Upper lobe of left lung (tissue), 6 donors: ENCODE measurements around the gene MMP11. TPM values are rescaled to one million over a fixed set of nuclear protein-coding genes. Genes with fewer than 3 reads are reported as not detected.

Experiments
- ATAC-seq, 2 donors: fragments of 200-7000 bp; cut with Tn5 transposase; one replicate each; pipeline ENCODE4 v1.9.1; 2022; ENCODE audit warnings: mild to moderate bottlenecking in 2 of 2, moderate library complexity in 2 of 2; ENCODE audit not compliant: low FRiP score in 2 of 2
- DNase-seq, 2 donors: peaks; one replicate each; pipeline ENCODE4 v3.0.0-alpha.2; 2019 to 2020
- H3K27ac ChIP-seq, 4 donors: fragments of 200-600 bp; sonication (generic); one replicate each; pipeline ENCODE4 v1.5.1; 2016 to 2019
- H3K27me3 ChIP-seq, 4 donors: fragments of 200-600 bp; sonication (generic); one replicate each; pipeline ENCODE4 v1.5.1; 2017 to 2019
- H3K36me3 ChIP-seq, 4 donors: fragments of 200-600 bp; sonication (generic); one replicate each; pipeline ENCODE4 v1.5.1; 2016 to 2019
- H3K4me1 ChIP-seq, 4 donors: fragments of 200-600 bp; sonication (generic); one replicate each; pipeline ENCODE4 v1.5.1; 2018 to 2019
- H3K4me3 ChIP-seq, 4 donors: fragments of 200-600 bp; sonication (generic); one replicate each; pipeline ENCODE4 v1.5.1; 2017 to 2019; ENCODE audit warnings: mild to moderate bottlenecking in 2 of 4, moderate library complexity in 1 of 4
- H3K9me3 ChIP-seq, 4 donors: fragments of 200-600 bp; sonication (generic); one replicate each; pipeline ENCODE4 v1.5.1; 2018 to 2019
- CTCF ChIP-seq, 6 experiments: fragments of 450-650 bp in 4 of 6; fragments of 200-600 bp in 2 of 6; sonication (generic) in 2 of 6; IDR thresholded peaks; one replicate each; pipeline ENCODE4 v1.5.1; 2016 to 2019; ENCODE audit warnings: antibody characterized with exemption in 6 of 6
- EP300 ChIP-seq, 4 donors: sonication (generic); formaldehyde crosslinking; IDR thresholded peaks; one replicate each; pipeline ENCODE4 v1.5.1; 2017; ENCODE audit warnings: antibody characterized with exemption in 4 of 4, control low read depth in 2 of 4
- POLR2A ChIP-seq, 4 donors: fragments of 450-650 bp; IDR thresholded peaks; one replicate each; pipeline ENCODE4 v1.5.1; 2016 to 2017; ENCODE audit warnings: antibody characterized with exemption in 4 of 4, mild to moderate bottlenecking in 2 of 4
- POLR2AphosphoS5 ChIP-seq, 2 donors: sonication (generic); formaldehyde crosslinking; IDR thresholded peaks; one replicate each; pipeline ENCODE4 v1.5.1; 2017; ENCODE audit warnings: antibody characterized with exemption in 2 of 2
- WGBS, 2 donors: methylation state at CpG; one replicate each; pipeline ENCODE4 v1.1.5; 2017 to 2018; 5-methylcytosine and 5-hydroxymethylcytosine counted together
- total RNA-seq, 6 donors: library from RNA; depleted of rRNA in 4 of 6; stranded (reverse); fragments of >200 nt in 4 of 6; gene quantifications; one replicate each; pipeline versions ENCODE4 v1.1.0 to v1.2.1, GENCODE V29; 2016 to 2021
- donor health status: DM: no; HTN: no; CAD: no; lungs with moderate emphysema.
- donor health status: DM: no; HTN: yes; CAD: no; lungs with severe emphysema.

Gene MMP11
- total RNA-seq, 6 donors from 2014 or later = 0.57 to 7.7 (median 2.9) TPM; not detected in 3

GRCh38 chr22:23822101-23822671 lies 49.5 kb downstream of the MMP11 start:
- Histone ChIP-seq H3K4me3 (no peak overlapping the region), H3K27ac (no peak overlapping the region), H3K9me3 (no peaks in the 10 kb centered on the region), H3K27me3 (no peaks in the 10 kb centered on the region), H3K4me1 (no peaks in the 10 kb centered on the region), H3K36me3 (peaks cover 17 to 100% (median 76%) of the 10 kb centered on the region in 4 donors)
- 88 to 96% methylated on average over 4 to 5 of the region's 6 CpGs for WGBS, 2 donors
- DNase-seq (peak in 1 of 2 donors; percentile 61), ATAC-seq (peak in 1 of 2 donors; percentile 15)
- TF ChIP-seq POLR2A (IDR thresholded peaks at IDR 0.05) (no peak), CTCF (IDR thresholded peaks at IDR 0.05) (no peak), EP300 (IDR thresholded peaks at IDR 0.05) (no peak)

GRCh38 chr22:23823331-23823791 lies 50.7 kb downstream of the MMP11 start:
- WGBS, 2 donors = 88 to 96% methylated on average over 11 to 14 of the region's 14 CpGs
- TF ChIP-seq CTCF (IDR thresholded peaks at IDR 0.05) = no peak
- no peak for TF ChIP-seq POLR2AphosphoS5 (IDR thresholded peaks at IDR 0.05)
- TF ChIP-seq POLR2A (IDR thresholded peaks at IDR 0.05) = no peak
- TF ChIP-seq EP300 (IDR thresholded peaks at IDR 0.05) = no peak
- Histone ChIP-seq H3K4me3 (no peak overlapping the region), H3K9me3 (no peaks in the 10 kb centered on the region), H3K27ac (no peak overlapping the region), H3K36me3 (peaks cover 17 to 98% (median 77%) of the 10 kb centered on the region in 4 donors), H3K27me3 (no peaks in the 10 kb centered on the region), H3K4me1 (no peaks in the 10 kb centered on the region)
- DNase-seq (no peak), ATAC-seq (no peak)

GRCh38 chr22:23824476-23825245 lies 52.0 kb downstream of the MMP11 start:
- no peak overlapping the region for H3K4me3 ChIP-seq
- TF ChIP-seq POLR2A (IDR thresholded peaks at IDR 0.05) = no peak
- no peak for TF ChIP-seq CTCF (IDR thresholded peaks at IDR 0.05)
- TF ChIP-seq POLR2AphosphoS5 (IDR thresholded peaks at IDR 0.05) = no peak
- no peak for TF ChIP-seq EP300 (IDR thresholded peaks at IDR 0.05)
- ATAC-seq (peak in 1 of 2 donors; percentile 9), DNase-seq (no peak)
- no peaks in the 10 kb centered on the region for H3K27me3 ChIP-seq
- WGBS, 2 donors = 85 to 96% methylated on average over 9 to 12 of the region's 13 CpGs
- no peaks in the 10 kb centered on the region for H3K4me1 ChIP-seq
- no peaks in the 10 kb centered on the region for H3K9me3 ChIP-seq
- no peak overlapping the region for H3K27ac ChIP-seq
- H3K36me3 ChIP-seq = peaks cover 14 to 98% (median 82%) of the 10 kb centered on the region in 4 donors

- TF ChIP-seq EP300 (IDR thresholded peaks at IDR 0.05) (no peak), CTCF (IDR thresholded peaks at IDR 0.05) (no peak), POLR2AphosphoS5 (IDR thresholded peaks at IDR 0.05) (no peak), POLR2A (IDR thresholded peaks at IDR 0.05) (no peak)
- H3K36me3 ChIP-seq = peaks cover 11 to 97% (median 78%) of the 10 kb centered on the region in 4 donors
- 94% methylated on average over 11 to 12 of the region's 12 CpGs for WGBS, 2 donors
- no peaks in the 10 kb centered on the region for H3K4me1 ChIP-seq
- H3K27me3 ChIP-seq = no peaks in the 10 kb centered on the region
- DNase-seq (no peak), ATAC-seq (no peak)
- H3K4me3 ChIP-seq = no peak overlapping the region
- no peak overlapping the region for H3K27ac ChIP-seq
- H3K9me3 ChIP-seq = no peaks in the 10 kb centered on the region
Observed at GRCh38 chr22:23825246-23825905, 52.7 kb downstream of the MMP11 start.
